Breast epithelium (tissue), 3 donors: ENCODE results near the gene ERGIC2.

Experiments
- CTCF ChIP-seq, 3 donors: fragments of 450-650 bp; IDR thresholded peaks; one replicate each; pipeline ENCODE4 v1.5.1; 2016 to 2017; ENCODE audit warnings: antibody characterized with exemption in 3 of 3, mild to moderate bottlenecking in 3 of 3, moderate library complexity in 3 of 3
- POLR2A ChIP-seq: fragments of 450-650 bp; IDR thresholded peaks from one replicate; pipeline ENCODE4 v1.6.1; 2016; ENCODE audit warnings: antibody characterized with exemption, mild to moderate bottlenecking, moderate library complexity
- POLR2AphosphoS5 ChIP-seq, 3 donors: sonication (generic); formaldehyde crosslinking; IDR thresholded peaks; one replicate each; pipeline ENCODE4 v1.6.1; 2017; ENCODE audit warnings: antibody characterized with exemption in 3 of 3

- TF ChIP-seq POLR2A (no peak), CTCF (IDR thresholded peaks at IDR 0.05) (no peak), POLR2AphosphoS5 (IDR thresholded peaks at IDR 0.05) (no peak)
Measured at GRCh38 chr12:29322157-29322556, 58.8 kb downstream of the ERGIC2 start.
